ENCODE results near the gene PTPRN2. TPM values are rescaled to one million over a fixed set of nuclear protein-coding genes. Genes with fewer than 3 reads are reported as not detected.
"Not testable (repeated sequence)": the region's sequence is repeated elsewhere in the genome, so short reads cannot be mapped to it uniquely, and the experiment has no call there.

PTPRN2 gene
- polyA plus RNA-seq, 4 donors, result 1.6 to 11.7 (median 4.0) TPM

GRCh38 chr7:158160199-158160598, 427.4 kb downstream of the PTPRN2 start:
- no peaks in the 10 kb centered on the region for H3K4me1 ChIP-seq (ENCODE audit: control insufficient read depth in 3 of 3, insufficient read depth in 2 of 3, low read depth in 1 of 3, low read length in 2 of 3)
- H3K27ac ChIP-seq (ENCODE audit: low read depth in 1 of 3, low read length in 2 of 3), result no peak overlapping the region
- no peaks in the 10 kb centered on the region for H3K27me3 ChIP-seq (ENCODE audit: control insufficient read depth in 3 of 3, insufficient read depth in 3 of 3, low read length in 3 of 3)
- WGBS, 3 donors, result 44 to 70% (median 53%) methylated on average over 5 of the region's 5 CpGs
- H3K36me3 ChIP-seq (ENCODE audit: control insufficient read depth in 3 of 3, insufficient read depth in 2 of 3, low read depth in 1 of 3, low read length in 3 of 3), result no peaks in the 10 kb centered on the region
- peaks cover 0 to 58% of the 10 kb centered on the region in 2 donors for H3K9me3 ChIP-seq (ENCODE audit: control insufficient read depth in 2 of 2, insufficient read depth in 1 of 2, low read depth in 1 of 2, low read length in 1 of 2)
- no peak for FAIRE-seq
- H3K4me3 ChIP-seq (ENCODE audit: low read depth in 1 of 3, low read length in 3 of 3), result no peak overlapping the region
- DNase-seq, result no peak

DNA sequence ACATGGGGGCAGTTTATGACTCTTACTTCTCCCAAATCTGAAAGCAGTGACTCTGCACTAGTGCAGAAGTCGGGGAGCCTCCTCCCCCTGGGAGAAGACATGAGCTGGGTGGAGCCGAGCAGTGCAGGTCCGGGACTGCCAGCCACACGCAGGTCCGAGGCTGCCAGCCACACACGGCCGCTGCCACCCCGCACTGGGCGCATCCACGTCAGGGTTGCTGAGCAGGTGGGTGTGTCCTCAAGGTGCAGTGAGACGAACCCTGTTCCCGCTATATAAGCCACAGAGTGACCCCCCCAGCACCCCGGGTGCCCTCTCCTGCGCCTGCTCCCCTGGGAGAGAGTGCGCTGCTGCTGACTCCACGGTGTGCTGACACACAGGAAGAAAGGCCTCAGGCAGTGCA, 430.2 kb downstream of the PTPRN2 start:
- H3K9me3 ChIP-seq (ENCODE audit: control insufficient read depth in 2 of 2, insufficient read depth in 1 of 2, low read depth in 1 of 2, low read length in 1 of 2), result peaks cover 0 to 52% of the 10 kb centered on the region in 2 donors
- H3K36me3 ChIP-seq (ENCODE audit: control insufficient read depth in 3 of 3, insufficient read depth in 2 of 3, low read depth in 1 of 3, low read length in 3 of 3), result no peaks in the 10 kb centered on the region
- FAIRE-seq (no peak), DNase-seq (no peak)
- H3K4me3 ChIP-seq (ENCODE audit: low read depth in 1 of 3, low read length in 3 of 3), result no peak overlapping the region
- no peaks in the 10 kb centered on the region for H3K4me1 ChIP-seq (ENCODE audit: control insufficient read depth in 3 of 3, insufficient read depth in 2 of 3, low read depth in 1 of 3, low read length in 2 of 3)
- no peak overlapping the region for H3K27ac ChIP-seq (ENCODE audit: low read depth in 1 of 3, low read length in 2 of 3)
- H3K27me3 ChIP-seq (ENCODE audit: control insufficient read depth in 3 of 3, insufficient read depth in 3 of 3, low read length in 3 of 3), result no peaks in the 10 kb centered on the region
- WGBS, 3 donors, result 86 to 89% (median 86%) methylated on average over 16 of the region's 16 CpGs

GRCh38 chr7:158151273-158151672, 436.4 kb downstream of the PTPRN2 start:
- DNase-seq, result peak in 1 of 2 donors; percentile 17
- H3K4me1 ChIP-seq (ENCODE audit: control insufficient read depth in 3 of 3, insufficient read depth in 2 of 3, low read depth in 1 of 3, low read length in 2 of 3); FAIRE-seq; H3K4me3 ChIP-seq (ENCODE audit: low read depth in 1 of 3, low read length in 3 of 3); H3K36me3 ChIP-seq (ENCODE audit: control insufficient read depth in 3 of 3, insufficient read depth in 2 of 3, low read depth in 1 of 3, low read length in 3 of 3); H3K27ac ChIP-seq (ENCODE audit: low read depth in 1 of 3, low read length in 2 of 3); H3K27me3 ChIP-seq (ENCODE audit: control insufficient read depth in 3 of 3, insufficient read depth in 3 of 3, low read length in 3 of 3): not testable (repeated sequence)
- 66 to 76% (median 73%) methylated on average over 14 to 17 of the region's 17 CpGs for WGBS, 3 donors
- H3K9me3 ChIP-seq (ENCODE audit: control insufficient read depth in 2 of 2, insufficient read depth in 1 of 2, low read depth in 1 of 2, low read length in 1 of 2), result peaks cover 3 to 57% of the 10 kb centered on the region in 2 donors

GRCh38 chr7:158150234-158150633, 437.4 kb downstream of the PTPRN2 start:
- no peak overlapping the region for H3K4me3 ChIP-seq (ENCODE audit: low read depth in 1 of 3, low read length in 3 of 3)
- no peaks in the 10 kb centered on the region for H3K27me3 ChIP-seq (ENCODE audit: control insufficient read depth in 3 of 3, insufficient read depth in 3 of 3, low read length in 3 of 3)
- no peak for DNase-seq
- no peak for FAIRE-seq
- no peaks in the 10 kb centered on the region for H3K4me1 ChIP-seq (ENCODE audit: control insufficient read depth in 3 of 3, insufficient read depth in 2 of 3, low read depth in 1 of 3, low read length in 2 of 3)
- no peak overlapping the region for H3K27ac ChIP-seq (ENCODE audit: low read depth in 1 of 3, low read length in 2 of 3)
- H3K36me3 ChIP-seq (ENCODE audit: control insufficient read depth in 3 of 3, insufficient read depth in 2 of 3, low read depth in 1 of 3, low read length in 3 of 3), result no peaks in the 10 kb centered on the region
- 87 to 92% (median 88%) methylated on average over 7 of the region's 7 CpGs for WGBS, 3 donors
- H3K9me3 ChIP-seq (ENCODE audit: control insufficient read depth in 2 of 2, insufficient read depth in 1 of 2, low read depth in 1 of 2, low read length in 1 of 2), result peaks cover 3 to 63% of the 10 kb centered on the region in 2 donors

GRCh38 chr7:158147431-158147830, 440.2 kb downstream of the PTPRN2 start:
- H3K4me1 ChIP-seq (ENCODE audit: control insufficient read depth in 3 of 3, insufficient read depth in 2 of 3, low read depth in 1 of 3, low read length in 2 of 3); FAIRE-seq; H3K27ac ChIP-seq (ENCODE audit: low read depth in 1 of 3, low read length in 2 of 3); DNase-seq; H3K36me3 ChIP-seq (ENCODE audit: control insufficient read depth in 3 of 3, insufficient read depth in 2 of 3, low read depth in 1 of 3, low read length in 3 of 3); H3K4me3 ChIP-seq (ENCODE audit: low read depth in 1 of 3, low read length in 3 of 3); H3K27me3 ChIP-seq (ENCODE audit: control insufficient read depth in 3 of 3, insufficient read depth in 3 of 3, low read length in 3 of 3): not testable (repeated sequence)
- 88 to 95% (median 90%) methylated on average over 16 to 18 of the region's 18 CpGs for WGBS, 3 donors
- H3K9me3 ChIP-seq (ENCODE audit: control insufficient read depth in 2 of 2, insufficient read depth in 1 of 2, low read depth in 1 of 2, low read length in 1 of 2), result peaks cover 3 to 72% of the 10 kb centered on the region in 2 donors

DNA sequence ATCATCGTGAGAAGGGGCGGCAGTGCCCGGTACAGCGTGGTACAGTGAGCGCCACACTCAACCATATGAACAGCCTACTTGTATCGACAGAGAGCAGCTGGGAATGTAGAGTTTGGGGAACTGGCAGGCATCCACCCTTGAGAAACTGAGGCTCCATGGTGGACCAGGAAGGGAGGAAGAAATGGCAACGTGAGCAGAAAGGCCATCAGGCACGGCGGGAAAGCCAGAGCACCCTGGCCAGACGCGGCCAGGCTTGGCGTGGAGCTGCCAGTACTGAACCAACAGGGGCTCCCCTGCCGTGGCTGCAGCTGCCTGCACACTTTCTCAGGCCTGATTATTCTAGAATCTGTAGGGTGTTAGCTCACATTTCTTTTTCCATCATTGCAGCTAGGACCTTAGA, 442.3 kb downstream of the PTPRN2 start:
- Histone ChIP-seq H3K4me3 (ENCODE audit: low read depth in 1 of 3, low read length in 3 of 3) (no peak overlapping the region), H3K27me3 (ENCODE audit: control insufficient read depth in 3 of 3, insufficient read depth in 3 of 3, low read length in 3 of 3) (no peaks in the 10 kb centered on the region), H3K27ac (ENCODE audit: low read depth in 1 of 3, low read length in 2 of 3) (no peak overlapping the region), H3K36me3 (ENCODE audit: control insufficient read depth in 3 of 3, insufficient read depth in 2 of 3, low read depth in 1 of 3, low read length in 3 of 3) (no peaks in the 10 kb centered on the region), H3K4me1 (ENCODE audit: control insufficient read depth in 3 of 3, insufficient read depth in 2 of 3, low read depth in 1 of 3, low read length in 2 of 3) (no peaks in the 10 kb centered on the region), H3K9me3 (ENCODE audit: control insufficient read depth in 2 of 2, insufficient read depth in 1 of 2, low read depth in 1 of 2, low read length in 1 of 2) (peaks cover 0 to 78% of the 10 kb centered on the region in 2 donors)
- FAIRE-seq (no peak), DNase-seq (no peak)
- 91 to 96% (median 93%) methylated on average over 13 of the region's 13 CpGs for WGBS, 3 donors

GRCh38 chr7:158143196-158144120, 444.2 kb downstream of the PTPRN2 start:
- H3K27me3 ChIP-seq (ENCODE audit: control insufficient read depth in 3 of 3, insufficient read depth in 3 of 3, low read length in 3 of 3), result no peaks in the 10 kb centered on the region
- H3K4me1 ChIP-seq (ENCODE audit: control insufficient read depth in 3 of 3, insufficient read depth in 2 of 3, low read depth in 1 of 3, low read length in 2 of 3), result no peaks in the 10 kb centered on the region
- no peak overlapping the region for H3K27ac ChIP-seq (ENCODE audit: low read depth in 1 of 3, low read length in 2 of 3)
- no peak for DNase-seq
- no peak for FAIRE-seq
- WGBS, 3 donors, result 84 to 90% (median 87%) methylated on average over 34 of the region's 34 CpGs
- peaks cover 0 to 84% of the 10 kb centered on the region in 2 donors for H3K9me3 ChIP-seq (ENCODE audit: control insufficient read depth in 2 of 2, insufficient read depth in 1 of 2, low read depth in 1 of 2, low read length in 1 of 2)
- no peak overlapping the region for H3K4me3 ChIP-seq (ENCODE audit: low read depth in 1 of 3, low read length in 3 of 3)
- no peaks in the 10 kb centered on the region for H3K36me3 ChIP-seq (ENCODE audit: control insufficient read depth in 3 of 3, insufficient read depth in 2 of 3, low read depth in 1 of 3, low read length in 3 of 3)

- no peaks in the 10 kb centered on the region for H3K27me3 ChIP-seq (ENCODE audit: control insufficient read depth in 3 of 3, insufficient read depth in 3 of 3, low read length in 3 of 3)
- WGBS, 3 donors, result 84 to 89% (median 88%) methylated on average over 12 of the region's 12 CpGs
- no peak overlapping the region for H3K27ac ChIP-seq (ENCODE audit: low read depth in 1 of 3, low read length in 2 of 3)
- H3K4me3 ChIP-seq (ENCODE audit: low read depth in 1 of 3, low read length in 3 of 3), result no peak overlapping the region
- H3K4me1 ChIP-seq (ENCODE audit: control insufficient read depth in 3 of 3, insufficient read depth in 2 of 3, low read depth in 1 of 3, low read length in 2 of 3), result no peaks in the 10 kb centered on the region
- no peak for FAIRE-seq
- H3K36me3 ChIP-seq (ENCODE audit: control insufficient read depth in 3 of 3, insufficient read depth in 2 of 3, low read depth in 1 of 3, low read length in 3 of 3), result no peaks in the 10 kb centered on the region
- peaks cover 0 to 88% of the 10 kb centered on the region in 2 donors for H3K9me3 ChIP-seq (ENCODE audit: control insufficient read depth in 2 of 2, insufficient read depth in 1 of 2, low read depth in 1 of 2, low read length in 1 of 2)
- no peak for DNase-seq
Measured at GRCh38 chr7:158142657-158143056, 445.0 kb downstream of the PTPRN2 start.
